Measurements from ENCODE around the gene ISYNA1.

DNA sequence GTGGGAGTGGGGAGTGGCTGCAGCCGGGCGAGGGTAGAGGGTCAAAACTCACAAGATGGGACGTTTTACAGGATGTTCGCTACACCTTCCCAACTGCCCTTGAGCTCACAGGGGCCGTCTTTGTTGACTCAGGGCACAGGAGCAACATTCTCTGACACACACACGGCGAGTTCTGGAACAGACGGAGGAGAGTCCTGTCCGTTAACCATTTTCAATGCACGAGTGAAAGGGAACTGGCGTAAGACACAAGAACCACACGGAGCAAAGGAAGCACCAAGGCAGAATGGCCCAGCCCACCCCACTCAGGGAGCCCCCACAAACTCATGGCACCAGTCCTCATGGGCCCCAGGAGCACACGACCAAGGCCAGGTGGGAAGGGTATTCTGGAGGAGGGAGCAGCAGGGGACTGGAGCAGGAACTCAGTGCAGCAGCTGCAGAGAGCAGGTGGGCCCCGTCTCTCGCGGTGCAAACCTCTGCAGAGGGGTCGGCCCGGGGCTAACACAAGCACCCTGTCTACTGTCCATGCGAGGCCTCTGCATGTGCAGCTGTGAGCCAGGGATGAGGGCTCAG lies 37.9 kb upstream of the ISYNA1 start:
- TF ChIP-seq POLR2A (IDR thresholded peaks at IDR 0.05; ENCODE audit: low read depth, low read length) = no peak
- TF ChIP-seq POLR2AphosphoS5 (IDR thresholded peaks at IDR 0.05; ENCODE audit: low read depth, low read length) = no peak
- no peak for TF ChIP-seq TAF1 (IDR thresholded peaks at IDR 0.05; ENCODE audit: borderline replicate concordance, low read depth, low read length)

Measured in GM12892 (cell line).